NOMO-1 treated with dmso at 0.1 percent for 144 hours (cell line): ENCODE measurements around the gene COX6B2.
A peak's percentile ranks its signal among the peaks of the same experiment; 100 is the strongest.
"Not testable (repeated sequence)": the region's sequence is repeated elsewhere in the genome, so short reads cannot be mapped to it uniquely, and the experiment has no call there.

ENCODE experiments used
- DNase-seq: peaks from one replicate; lab custom pipeline; 2025; ENCODE audit not compliant: unreplicated experiment; lab: John Stamatoyannopoulos, UW

Gene COX6B2

DNA sequence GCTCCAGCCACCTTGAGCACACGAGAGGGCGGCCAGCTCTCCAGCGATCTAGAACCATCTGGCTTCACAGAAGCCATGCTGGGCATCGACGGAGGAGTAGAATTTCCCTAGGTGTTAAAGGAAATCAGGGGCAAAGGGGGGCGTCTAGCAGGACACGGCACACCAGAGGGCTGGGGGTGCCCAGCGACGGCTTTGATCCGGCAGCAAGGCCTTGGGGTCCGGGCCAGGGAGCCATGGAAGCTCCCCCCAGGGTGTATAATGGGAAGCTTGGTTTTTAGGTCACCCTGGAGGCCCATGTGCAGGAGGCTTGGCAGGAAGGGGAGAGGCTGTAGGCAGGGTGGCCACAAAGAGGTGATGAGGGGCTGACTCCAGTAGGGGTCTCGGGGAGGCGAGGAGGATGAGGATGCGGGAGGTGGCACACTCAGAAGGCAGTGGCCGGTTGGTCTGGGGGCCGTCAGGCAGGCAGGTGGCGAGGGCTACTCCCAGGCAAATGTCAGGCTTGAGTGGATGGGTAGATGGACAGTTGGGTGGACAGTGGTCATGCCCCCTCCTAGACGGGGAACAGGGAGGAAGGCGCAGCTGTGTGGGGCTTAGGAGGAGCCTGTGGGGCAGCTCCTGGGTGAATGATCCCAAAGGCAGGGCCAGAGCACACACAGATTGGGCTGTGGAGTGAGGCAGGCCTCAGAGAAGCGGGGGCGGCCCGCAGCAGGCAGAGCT, 9.3 kb downstream of the COX6B2 start:
- DNase-seq, result no peak

DNA sequence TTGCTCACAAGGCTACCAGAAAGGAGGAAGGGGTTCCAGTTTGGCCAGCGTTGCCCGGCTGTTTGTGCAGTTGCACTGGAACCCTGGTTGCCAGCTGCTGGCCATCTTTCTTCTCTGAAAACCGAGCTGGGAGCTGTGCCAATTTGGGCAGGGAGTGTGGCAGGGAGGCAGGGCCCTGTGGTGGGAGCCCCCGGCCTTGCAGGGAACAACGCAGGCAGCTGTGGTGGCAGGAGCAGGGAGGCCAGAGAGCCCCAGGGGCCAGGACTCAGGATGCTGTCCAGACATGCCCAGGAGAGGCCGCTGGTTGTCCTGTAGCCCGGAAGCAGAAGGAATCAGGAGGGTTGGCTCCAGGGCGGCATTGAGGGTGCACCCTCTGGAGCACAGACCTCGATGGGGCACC, 10.1 kb downstream of the COX6B2 start:
- DNase-seq, result no peak

DNA sequence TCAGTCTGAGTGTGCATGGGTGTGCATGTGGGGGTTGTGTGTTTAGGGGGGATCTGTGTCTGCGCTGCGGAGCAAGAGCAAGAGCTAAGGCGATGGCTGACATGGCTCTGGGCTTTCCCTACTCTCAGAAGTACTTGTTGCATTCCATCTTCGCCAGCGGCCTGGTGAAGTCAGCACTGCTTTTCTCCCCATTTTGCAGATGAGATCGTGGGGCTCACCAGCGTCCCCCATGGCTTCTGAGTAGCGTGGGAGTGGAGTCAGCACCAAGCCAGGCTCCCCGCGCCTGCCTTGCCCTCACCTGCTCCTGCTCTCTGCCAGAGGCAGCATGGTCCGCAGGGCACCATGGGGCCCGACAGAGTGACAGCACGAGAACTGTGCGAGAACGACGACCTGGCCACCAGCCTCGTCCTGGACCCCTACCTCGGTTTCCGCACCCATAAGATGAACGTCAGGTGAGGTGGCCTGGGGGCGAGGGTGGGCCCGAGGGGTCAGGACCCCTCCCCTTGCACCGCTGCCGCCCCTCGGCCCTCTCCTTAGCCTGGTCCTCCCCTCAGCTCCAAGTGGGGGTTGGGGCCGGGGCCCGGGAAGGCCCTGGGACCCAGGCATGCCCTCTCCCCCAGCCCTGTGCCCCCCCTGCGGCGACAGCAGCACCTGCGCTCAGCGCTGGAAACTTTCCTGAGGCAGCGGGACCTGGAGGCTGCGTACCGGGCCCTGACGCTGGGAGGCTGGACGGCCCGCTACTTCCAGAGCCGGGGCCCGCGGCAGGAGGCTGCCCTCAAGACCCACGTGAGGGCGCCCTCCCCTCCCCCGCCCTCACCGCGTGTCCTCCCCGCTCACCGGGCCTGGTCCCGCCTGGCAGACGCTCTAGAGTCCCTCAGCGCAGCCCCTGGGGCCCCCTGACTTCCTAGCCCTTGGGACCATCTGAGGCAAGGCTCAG, 12.7 kb downstream of the COX6B2 start:
- no peak for DNase-seq

DNA sequence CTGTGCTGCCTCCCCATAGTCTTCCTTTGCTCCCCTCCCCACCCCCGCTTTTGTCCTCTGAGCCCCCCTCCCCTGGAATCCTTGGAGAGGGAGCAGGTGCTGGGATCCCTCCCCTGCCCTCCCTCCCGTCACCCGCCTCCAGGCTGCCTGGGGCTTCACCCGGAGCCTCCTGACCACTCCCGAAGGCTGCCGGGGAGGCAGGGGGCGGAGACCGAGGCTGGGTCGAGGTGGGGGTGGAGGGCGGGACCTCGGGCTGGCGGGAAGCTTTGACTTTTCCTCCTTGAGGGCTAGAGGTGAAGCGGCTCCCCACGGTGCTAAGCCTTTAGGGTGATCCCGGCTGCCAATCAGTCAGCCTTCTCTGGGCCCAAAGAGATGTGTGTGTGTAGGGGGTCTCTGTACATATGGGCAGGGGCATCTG, 13.3 kb downstream of the COX6B2 start:
- DNase-seq, result peak; percentile 29

DNA sequence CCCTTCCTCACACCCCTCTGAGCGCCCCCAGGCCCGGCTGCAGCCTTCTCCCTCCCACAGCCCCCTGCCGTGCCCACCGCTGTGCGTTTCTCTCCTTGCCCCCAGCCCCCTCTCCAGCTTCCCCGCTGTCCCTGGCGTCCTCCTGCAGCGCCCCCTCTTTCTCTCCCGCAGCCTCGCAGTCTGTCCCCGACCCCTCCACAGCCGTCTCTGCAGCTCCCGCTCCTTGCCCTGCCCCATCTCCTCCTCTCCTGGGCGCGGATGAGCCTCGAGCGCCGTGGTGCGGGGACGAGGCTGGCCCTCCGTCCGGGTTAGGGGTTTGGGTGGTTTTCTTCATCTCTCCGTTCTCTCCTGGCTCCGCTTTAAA, 13.8 kb downstream of the COX6B2 start:
- peak; percentile 2 for DNase-seq

DNA sequence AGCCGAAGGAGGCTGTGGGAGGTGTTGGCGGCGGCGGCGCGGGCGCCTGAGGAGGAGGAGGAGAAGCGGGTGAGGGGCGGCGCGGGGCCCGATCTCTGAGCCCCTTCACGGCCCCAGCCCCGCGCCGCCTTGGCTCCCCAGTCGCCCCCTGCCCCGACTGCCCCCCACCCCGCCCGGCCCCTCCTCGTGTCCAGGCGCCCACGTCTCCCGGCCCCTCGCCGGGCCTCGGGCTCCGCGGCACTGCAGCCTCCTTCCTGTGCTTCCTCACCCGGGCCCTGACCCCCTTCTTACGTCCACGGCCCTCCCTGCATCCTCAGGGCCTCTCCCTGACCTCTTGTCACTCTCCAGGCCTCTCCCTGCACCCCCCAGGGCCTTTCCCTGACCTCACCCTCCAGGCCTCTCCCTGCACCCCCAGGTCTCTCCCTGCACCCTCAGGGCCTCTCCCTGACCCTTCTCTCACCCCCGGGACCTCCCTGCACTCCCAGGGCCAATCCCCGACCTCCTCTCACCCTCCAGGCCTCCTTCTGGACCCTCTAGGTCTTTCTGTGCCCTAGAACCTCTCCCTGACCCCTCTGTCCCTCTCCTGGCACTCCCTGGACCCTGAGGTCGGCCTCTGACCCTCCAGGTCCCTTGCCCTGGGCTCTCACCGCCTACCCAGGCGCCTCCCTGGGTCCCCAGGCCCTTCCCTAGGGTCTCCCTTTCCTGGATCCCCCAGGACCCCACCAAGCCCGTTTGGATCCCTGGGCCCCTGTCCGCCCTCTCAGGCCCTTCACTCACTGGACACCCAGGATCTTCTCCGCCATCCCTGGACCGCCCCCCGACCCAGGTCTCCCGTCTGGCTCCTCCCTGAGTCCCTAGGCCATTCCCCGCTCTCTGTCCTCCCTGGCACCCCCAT, 14.4 kb downstream of the COX6B2 start:
- no peak for DNase-seq

DNA sequence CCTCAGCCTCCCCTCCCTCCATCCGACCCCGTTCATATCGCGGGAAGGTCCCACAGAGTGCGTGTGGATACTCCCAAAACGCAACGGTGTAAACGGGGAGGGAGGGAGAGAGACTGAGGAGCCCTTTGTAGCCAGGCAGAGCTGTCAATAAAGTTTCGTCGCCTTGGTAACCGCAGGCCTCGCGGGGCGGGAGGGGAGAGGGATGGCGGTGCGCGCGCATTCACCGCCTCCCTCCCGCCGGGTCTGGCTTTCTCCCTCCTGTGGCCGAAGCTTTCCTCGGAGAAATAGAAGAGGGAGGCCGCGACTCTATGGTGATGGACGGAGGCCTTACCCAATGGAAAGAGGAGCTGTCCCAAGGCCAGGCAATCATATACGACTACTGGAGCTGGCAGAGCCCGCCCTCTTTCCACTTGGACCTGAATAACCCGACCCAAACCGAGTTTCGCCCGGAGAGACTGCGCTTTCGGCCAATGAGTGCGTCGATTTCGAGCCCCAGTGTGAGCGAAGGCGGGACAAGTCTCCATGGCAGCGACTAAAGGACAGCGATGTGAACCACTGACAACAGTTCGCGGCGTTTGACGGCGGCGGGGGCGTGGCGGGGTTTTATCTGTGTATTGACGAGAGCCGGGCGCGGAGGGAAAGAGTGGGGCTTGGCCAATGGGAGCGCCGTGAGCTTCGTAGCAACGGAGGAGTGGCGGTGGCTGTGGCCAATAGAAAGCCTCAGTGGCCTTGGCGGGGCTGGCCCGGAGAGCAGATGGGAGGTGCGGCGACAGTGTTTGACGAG, 15.2 kb downstream of the COX6B2 start, which contains the start of gene KMT5C:
KMT5C (plus strand) TSS at position 772 of the 784 bp plus-strand sequence. CDS start 2,061 bp downstream, outside the sequence.
- peak; percentile 100 for DNase-seq

DNA sequence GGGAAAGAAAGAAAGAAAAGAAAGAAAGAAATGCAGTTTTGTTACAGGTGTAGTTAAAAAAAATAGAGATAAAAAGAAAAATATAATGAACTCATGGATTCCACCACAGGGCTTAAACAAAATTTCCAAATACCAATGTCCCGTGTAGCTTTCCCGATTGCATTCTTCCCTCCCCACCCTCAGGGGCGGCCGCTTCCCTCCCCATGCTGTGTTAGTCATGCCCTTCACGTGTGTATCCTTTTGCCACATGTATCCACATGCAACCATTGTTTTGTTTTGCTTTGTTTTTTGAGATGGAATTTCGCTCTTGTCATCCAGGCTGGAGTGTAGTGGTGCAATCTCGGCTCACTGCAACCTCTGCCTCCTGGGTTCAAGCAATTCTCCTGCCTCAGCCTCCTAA, 18.4 kb downstream of the COX6B2 start:
- DNase-seq, result no peak

DNA sequence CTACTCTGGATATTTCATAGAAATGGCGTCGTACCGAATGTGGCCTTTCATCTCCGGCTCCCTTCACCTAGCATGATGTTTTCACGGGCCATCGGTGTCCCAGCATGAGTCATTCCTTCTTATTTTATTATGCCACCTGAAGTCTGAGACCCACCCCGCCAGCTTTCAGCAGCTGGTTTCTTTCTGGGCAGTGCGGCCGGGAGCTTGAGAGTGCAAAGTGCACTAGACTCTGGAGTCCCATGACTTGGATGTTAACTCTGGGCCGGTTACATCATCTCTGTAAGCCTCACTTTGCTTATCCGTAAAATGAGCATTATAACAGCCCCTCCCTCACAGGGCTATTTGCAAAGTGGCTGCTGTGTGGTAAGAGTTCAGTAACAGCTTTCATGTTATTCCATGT, 20.6 kb downstream of the COX6B2 start:
- no peak for DNase-seq

DNA sequence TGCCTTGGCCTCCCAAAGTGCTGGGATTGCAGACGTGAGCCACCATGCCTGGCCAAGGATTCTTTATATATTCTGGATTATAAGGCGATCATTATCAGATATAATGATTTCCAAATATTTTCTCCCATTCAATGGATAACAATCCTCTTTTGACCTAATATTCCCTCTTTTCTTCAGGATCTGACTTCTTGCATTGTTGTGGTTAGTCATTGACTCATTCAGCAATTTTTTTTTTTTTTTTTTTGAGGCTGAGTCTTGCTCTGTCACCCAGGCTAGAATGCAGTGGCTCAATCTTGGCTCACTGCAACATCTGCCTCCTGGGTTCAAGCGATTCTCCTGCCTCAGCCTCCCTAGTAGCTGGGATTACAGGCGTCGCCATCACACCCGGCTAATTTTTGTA, 24.7 kb downstream of the COX6B2 start:
- not testable (repeated sequence) for DNase-seq

DNA sequence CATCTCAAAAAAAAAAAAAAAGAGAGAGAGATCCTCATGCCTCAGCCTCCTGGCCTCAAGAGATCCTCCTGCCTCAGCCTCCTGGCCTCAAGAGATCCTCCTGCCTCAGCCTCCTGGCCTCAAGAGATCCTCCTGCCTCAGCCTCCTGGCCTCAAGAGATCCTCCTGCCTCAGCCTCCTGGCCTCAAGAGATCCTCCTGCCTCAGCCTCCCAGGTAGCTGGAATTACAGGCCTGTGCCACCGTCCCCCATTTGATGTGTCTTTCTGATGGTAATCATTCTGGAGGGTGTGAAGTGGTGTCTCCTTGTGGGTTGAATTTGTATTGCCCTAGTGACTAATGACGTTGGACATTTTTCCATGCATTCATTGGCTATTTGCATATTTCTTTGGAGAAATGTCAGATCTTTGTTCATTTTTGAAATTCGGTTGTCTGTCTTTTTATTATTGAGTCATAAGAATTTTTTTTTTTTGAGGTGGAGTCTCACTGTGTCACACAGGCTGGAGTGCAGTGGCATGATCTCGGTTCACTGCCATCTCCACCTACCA, 25.7 kb downstream of the COX6B2 start:
- not testable (repeated sequence) for DNase-seq

DNA sequence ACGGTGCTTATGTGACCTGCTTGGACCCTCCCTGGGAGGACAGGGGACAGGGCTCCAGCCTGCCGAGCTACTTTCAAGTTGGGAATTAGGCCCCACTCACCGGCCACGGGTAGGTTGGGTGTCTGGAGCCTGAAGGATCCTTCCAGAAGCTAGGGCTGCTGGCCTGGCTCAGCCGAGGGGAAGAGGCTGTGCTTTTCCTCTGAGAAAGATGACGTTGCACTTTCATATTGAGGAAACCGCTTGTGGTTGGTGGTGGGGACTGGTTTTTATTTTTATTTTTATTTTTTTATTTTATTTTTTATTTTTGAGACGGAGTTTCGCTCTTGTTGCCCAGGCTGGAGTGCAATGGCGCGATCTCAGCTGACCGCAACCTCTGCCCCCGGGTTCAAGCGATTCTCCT, 29.3 kb downstream of the COX6B2 start, which contains the start of gene TMEM150B:
TMEM150B (minus strand) TSS at position 170 of the 400 bp plus-strand sequence. CDS start 4,305 bp downstream, outside the sequence.
- peak; percentile 3 for DNase-seq

DNA sequence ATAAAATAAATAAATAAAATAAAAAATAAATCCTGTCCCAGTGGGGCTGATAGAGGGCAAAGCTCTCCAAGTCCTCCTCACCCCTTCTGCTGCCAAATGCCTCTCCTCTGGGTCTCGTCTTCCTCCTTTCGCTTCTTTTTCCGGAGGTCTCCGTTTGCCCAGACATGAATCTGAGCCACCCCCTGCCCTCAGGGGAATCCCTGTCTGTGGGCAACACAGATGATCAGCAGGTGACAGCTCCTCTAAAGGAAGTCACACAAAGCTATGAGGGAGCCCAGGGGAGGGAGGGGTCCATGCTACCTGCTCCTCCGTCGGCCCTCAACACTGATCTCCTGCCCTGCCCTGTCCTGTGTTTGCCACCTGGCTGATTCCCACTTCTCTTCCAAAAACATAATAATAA, 29.9 kb downstream of the COX6B2 start:
- no peak for DNase-seq

DNA sequence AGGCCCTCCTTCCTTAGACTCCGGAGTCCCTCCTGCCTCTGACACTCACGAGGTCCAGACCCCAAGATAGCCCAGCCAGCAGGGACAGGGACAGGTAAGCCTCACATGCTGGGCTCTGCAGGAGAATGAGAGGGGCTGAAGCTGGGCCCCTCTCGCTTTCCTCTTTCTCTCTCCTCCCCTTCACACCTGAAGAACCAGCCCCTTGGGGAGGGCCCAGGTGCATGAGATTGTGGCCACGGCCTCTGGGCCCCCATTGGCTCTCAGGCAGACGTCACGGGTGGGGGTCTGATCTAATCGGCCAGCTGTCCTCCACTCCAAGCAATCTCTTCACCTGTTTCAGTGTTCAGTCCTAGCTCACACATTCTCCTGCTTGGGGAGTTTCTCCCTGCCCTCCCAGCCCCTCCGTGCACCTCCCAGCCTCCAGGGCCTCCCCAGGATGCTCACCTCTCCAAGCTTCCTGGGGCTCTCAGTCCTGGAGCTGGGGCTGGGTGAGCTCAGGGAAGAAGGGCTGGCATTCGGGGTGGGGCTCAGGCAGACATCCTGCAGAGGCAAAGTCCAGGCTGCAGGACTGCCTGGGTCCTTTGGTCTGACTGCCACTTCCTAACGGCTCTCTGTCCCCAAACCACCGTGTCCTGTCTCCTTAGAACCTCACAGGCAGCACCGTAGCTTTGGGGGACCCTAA, 32.2 kb downstream of the COX6B2 start:
- DNase-seq, result no peak

DNA sequence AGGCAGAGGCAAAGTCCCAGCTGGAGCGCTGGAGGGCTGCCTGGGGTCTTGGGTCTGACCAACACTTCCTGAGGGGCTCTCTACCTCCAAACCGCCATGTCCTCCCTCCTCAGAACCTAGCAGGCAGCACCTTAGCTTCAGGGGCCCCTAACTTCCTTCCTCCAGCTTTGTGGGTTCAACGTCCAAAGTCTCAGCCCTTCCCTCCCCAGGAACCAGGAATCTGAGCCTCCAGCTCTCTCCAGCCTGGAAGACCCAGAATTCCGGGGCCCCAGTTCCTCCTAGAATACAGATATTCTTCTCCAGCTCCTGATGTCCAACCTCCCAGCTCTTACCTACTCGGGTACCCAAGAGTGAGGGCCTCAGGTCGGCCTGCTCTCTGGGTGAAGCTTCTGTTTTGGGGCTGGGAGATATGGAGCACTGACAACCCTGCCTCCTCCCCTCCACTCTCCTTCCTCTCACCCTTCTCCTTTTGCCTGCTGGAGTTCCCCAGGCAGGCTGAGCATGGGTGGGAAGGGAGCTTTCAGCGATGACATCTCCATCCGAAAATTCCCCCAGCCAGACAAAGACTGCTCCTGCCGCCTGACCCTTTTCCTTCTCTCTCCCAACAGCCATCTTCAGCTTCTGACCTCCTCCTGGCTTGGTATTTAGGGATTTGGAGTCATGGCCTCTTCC, 32.9 kb downstream of the COX6B2 start:
- no peak for DNase-seq

DNA sequence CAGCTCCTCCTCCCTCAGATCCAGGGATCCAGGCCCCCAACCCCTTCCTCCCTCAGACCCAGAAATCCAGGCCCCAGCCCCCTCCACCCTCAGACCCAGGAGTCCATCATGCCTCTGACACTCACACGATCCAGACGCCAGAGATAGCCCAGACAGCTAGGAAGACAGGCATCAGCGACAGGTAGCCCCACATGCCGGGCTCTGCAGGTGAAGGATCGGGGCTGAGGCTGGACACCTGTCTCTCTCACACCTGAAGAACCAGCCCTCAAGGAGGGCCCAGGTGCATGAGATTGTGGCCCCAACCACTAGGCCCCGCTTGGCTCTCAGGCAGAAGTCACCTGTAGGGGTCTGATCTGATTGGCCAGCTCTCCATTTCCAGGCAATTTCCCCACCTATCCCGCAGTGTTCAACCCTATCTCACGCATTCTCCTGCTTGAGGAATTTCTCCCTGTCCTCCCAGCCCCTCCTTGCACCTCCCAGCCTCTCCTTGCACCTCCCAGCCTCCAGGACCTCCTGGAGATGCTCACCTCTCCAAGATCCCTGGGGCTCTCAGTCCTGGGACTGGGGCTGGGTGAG, 33.6 kb downstream of the COX6B2 start:
- DNase-seq, result no peak

DNA sequence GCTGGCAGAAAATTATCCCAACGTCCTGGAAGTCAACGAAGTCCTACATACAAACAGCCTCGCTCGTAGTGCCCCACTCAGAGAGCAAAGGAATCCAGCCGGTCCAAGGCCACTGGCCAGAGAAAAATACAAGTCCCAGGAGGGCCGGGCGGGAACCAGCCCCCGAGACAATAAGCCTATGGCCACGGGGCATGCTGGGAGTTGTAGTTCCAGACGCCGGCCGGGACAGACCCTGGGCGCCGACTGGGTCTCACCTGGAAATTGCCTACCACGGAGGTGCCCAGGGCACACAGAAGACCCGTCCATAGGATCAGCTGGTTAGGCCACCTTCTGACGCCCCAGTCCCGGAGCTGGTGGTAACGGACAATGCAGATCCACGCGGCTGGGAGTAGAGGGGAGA, 34.7 kb downstream of the COX6B2 start:
- no peak for DNase-seq

DNA sequence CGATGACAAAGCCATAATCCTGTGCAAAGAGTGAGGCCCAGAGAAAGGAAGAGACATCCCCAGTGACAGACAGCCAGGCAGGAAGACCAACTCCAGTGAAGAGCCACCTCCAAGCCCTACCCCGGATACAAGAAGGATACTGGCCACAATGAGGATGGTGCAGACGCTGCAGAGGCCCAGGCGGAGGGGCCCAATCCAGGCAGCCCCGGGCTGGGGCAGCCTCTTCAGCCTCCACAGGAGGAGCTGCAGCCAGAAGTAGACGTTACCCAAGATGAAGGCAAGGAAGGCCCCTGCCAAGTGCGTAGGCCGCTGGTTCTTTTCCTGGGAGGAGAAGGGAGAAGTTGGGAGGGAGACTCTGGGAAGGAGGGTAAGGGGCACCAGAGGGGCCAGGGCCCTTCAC, 37.9 kb downstream of the COX6B2 start:
- DNase-seq, result no peak
